ENCODE measurements around the gene TMEM217.
"Not testable (repeated sequence)": the region's sequence is repeated elsewhere in the genome, so short reads cannot be mapped to it uniquely, and the experiment has no call there.

Gene TMEM217

DNA sequence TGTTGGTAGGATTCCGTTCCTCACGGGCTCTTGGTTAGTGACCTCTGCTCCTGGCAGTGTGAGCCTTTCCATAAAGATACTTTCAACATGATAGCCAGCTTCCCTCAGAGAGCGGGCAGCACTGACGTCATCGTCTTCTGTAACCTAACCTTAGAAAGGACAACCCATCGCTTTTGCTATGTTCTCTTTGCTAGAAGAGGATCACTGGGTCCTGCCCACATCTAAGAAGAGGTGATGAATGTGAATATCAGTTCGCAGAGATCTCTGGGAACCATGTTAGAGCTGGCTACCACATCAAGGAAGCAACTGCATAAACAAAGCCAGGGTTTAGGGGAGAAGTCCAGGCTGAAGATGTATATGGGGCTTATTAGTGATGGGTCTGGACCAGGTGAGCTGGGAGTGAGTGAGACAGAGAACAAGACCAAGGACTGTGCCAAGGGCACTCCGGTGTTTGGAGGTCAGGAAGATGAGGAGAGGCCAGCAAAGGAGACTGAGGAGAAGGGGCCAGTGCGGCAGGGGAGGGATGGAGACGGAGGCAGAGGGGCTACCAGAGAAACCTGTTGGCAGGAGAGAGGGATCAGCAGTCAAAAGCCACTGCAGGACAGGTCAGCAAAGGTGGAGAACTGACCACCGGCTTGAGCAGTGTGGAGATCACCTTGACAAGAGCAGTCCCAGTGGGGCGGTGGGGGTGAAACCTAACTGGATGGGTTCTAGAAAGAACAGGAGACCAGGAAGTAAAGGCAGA, 48.3 kb downstream of the TMEM217 start:
- DNase-seq, result no peak

DNA sequence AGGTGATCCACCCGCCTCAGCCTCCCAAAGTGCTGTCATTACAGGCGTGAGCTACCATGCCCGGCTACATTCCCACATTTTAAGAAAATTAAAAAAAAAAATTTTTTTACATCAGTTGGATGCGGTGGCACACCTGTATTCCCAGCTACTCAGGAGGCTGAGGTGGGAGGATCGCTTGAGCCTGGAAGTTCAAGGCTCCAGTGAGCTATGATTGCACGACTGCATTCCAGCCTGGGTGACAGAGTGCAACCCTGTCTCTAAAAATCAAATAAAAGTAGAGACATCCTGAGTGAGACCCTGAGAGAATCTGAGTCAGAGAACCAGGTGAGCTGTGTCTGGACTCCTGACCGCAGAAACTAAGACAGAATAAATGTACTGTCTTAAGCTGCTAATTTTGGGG, 49.2 kb downstream of the TMEM217 start:
- no peak for DNase-seq

DNA sequence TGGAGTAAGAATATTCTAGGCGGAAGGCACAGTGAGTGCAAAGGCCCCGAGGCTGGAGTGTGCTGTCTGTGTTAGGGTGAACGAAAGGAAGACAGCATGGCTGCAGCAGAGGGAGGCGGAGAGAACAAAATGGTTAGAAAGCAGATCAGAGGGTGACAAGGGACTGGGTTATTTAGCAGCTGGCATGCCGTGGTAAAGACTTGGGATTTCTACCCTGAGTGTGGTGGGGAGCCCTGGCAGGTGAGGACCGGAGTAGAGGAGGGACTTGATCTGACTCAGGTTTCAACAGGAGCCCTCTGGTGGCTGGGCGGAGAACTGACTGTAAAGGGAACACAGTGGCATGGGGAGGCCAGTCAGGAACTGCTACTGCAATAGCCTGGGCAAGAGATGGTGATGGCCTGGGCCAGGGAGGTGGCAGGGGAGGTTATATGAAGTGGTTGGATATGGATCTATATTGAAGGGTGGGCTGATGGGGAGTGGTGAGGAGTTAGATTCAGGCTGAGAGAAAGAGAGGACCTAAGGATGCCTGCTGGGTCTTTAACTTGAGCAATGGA, 50.0 kb downstream of the TMEM217 start:
- DNase-seq, result peak; percentile 19

DNA sequence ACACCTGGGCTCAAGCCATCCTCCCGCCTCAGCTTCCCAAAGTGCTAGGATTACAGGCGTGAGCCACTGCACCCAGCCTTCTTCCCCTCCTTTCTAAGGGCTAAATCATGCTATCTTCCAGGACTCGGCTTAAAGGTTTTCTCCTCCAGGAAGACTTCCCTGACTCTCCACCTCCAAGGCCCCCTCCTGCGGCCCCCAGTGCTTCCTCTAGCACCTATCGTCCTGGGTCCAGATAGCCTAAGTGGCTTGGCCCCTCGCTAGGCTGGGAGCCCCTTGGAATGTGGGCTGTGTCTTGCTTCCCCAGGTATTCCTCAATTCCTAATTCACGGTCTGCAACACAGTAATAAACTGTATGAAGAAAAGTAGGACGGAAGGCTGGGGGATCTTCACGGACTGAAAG, 51.3 kb downstream of the TMEM217 start:
- DNase-seq, result no peak

DNA sequence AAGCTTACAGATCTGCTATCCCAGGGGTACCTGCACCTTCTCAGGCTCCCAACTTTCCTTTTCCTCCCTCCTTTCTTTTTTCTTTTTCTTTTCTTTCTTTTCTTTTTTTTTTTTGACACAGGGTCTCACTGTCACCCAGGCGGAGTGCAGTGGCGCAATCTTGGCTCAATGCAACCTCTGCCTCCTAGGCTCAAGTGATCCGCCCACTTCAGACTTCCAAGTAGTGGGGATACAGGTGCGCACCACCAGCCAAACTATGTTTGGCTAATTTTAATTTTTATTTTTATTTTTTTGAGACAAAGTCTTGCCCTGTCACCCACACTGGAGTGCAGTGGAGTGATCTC, 52.0 kb downstream of the TMEM217 start:
- no peak for DNase-seq

DNA sequence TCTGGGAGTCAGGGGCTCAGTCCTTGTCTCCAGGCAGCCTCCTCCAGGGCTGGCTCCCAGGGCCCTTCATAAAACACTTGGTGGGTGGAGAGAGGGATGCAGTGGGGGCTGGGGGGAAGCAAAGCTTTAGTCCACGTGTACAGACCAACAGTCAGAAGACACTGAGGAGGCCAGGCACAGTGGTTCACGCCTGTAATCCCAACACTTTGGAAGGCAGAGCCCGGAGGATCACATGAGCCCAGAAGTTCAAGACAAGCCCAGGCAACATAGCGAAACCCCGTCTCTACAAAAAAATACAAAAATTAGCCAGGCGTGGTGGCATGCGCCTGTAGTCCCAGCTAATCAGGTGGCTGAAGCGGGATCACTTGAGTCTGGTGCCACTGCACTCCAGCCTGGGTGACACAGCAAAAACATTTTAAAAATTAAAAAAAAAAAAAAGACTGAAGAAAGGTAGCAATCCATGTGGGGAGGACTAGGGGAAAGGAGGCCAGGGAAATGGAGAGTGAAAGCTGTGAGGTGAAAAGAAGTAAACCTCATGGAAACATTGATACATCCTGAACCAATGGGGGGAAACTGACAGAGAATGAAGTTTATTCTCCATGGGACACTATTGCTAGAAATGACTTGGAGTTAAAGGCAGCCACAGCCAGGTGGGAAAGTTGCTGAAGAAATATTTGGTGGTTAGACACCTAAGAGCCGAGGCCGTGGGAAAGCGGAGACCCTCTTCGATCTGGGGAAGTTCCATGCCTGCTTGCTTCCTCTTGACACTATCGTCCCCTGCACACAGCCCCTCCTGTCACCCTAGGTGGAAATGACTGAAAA, 52.6 kb downstream of the TMEM217 start:
- no peak for DNase-seq

DNA sequence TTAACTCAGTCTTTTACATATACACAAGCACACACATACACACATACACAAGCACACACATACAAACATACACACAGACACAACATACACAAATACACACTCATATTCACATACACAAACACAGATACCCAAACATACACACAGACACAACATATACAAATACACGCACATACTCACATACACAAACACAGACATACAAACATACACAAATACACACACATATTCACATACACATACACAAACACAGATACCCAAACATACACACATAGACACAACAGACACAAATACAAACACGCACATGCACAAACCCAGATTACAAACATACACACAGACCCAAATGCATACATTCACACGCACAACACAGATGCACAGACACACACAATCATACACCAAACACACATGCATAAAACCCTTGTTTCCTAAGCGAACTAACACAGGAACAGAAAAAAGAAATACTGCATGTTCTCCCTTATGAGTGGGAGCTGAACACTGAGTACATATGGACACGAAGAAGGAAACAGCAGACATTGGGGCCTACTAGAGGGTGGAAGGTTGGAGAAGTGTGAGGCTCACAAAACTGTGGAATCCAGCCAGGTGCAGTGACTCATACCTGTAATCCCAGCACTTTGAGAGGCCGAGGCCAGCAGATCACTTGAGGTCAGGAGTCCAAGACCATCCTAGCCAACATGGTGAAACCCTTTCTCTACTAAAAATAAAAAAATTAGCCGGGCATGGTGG, 53.8 kb downstream of the TMEM217 start:
- no peak for DNase-seq

DNA sequence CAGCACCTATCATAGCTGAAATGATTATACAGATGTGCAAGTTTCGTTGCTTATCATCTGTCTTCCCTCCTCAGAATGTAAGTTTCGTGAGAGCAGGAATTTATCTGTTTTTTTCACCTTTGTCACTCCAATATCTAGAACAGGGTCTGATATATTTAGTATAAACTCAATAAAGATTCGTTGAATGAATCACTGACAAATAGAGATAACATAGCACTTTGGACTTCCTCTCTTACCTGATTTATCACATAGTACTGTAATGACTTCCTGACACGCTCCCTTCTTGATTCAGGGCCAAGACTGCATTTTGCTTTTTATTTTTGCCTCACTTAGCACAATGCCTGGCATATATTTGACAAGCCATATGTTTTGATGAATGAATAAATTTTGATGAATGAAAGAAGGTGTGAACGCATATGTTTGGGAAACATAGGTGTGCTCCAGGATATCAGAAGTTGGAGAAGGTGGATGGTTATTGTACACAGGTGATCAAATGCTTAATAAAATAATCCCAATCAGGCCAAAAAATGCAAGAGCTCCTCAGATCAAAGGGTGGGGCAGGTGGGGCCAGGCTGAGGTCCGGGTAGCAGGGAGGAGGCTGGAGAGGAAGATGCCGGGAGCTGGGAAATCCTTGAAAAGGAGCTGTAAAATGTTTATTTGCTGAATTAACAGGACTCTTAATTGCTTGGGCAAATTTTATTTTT, 55.0 kb downstream of the TMEM217 start:
- DNase-seq, result no peak

DNA sequence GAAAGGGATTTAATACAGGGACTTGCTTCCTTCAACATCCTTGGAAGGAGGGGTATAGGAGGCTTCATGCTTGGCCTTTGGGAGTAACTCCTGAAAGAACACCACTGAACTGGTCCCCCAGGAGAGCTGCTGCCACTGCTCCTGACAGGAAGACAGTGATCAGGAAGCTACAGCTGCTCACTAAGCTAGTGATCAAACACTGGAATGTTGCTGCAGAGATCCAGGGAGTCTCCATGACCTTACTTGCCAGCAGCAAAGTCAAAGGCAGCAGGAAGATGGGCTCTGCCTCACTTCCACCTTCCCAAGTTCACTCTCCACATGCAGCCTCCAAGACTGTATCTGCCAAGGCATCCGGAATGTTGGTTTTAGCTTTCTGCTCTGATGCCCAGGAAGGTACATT, 56.2 kb downstream of the TMEM217 start:
- DNase-seq, result no peak

DNA sequence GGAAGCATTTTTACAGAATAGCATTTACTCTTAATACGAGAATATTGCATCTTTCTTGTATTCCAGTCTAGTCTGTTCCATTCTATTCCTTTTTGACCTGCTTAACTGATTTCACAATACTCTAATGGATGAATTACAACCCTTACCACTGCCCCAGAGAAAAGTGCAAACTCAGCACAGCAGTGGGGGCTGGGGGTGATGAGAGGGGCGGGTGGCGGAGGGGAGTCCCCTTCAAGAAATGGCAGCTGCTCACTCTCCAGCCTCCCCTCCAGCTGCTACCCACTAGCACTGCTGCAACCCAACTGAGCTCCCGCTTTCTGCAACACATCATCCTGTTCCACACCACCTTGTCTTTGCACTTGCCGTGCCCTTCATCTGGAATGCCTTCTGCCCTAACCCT, 57.9 kb downstream of the TMEM217 start:
- DNase-seq, result no peak

DNA sequence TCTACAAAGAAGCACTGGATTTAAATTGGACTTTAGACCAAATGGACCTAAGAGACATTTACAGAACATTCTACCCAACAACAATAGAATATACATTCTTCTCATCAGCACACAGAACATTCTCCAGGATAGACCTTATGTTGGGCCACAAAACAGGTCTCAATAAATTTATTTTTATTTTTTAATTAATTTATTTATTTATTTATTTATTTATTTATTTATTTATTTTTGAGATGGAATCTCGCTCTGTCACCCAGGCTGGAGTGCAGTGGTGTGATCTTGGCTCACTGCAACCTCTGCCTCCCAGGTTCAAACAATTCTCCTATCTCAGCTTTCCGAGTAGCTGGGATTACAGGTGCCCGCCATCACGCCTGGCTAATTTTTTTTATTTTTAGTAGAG, 61.5 kb downstream of the TMEM217 start:
- DNase-seq, result not testable (repeated sequence)

DNA sequence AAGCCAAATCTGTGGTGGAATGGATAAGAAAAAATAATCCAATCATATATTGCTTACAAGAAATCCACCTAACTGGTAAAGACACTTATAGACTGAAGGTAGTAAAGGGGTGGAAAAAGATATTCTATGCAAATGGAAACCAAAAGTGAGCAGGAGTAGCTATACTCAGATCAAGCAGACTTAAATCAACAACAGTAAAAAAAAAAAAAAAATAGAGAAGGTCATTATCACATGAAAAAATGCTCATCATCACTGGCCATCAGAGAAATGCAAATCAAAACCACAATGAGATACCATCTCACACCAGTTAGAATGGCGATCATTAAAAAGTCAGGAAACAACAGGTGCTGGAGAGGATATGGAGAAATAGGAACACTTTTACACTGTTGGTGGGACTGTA, 63.1 kb downstream of the TMEM217 start:
- DNase-seq, result not testable (repeated sequence)

DNA sequence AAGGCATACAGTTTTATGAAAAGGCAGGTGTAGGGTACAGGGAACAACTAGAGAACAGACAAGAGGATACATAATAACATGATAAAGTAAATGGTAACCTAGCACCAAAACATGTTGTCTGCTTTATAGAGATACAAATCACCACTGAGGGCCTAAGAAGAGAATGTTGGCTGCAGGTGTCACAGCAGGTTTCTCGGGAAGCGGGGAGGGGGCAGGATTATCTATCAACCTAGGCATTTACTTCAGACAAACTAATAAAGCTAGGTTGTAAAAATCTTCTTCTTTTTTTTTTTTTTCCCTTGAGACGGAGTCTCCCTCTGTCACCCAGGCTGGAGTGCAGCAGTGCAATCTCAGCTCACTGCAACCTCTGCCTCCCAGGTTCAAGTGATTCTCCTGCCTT, 65.3 kb downstream of the TMEM217 start:
- DNase-seq, result no peak

DNA sequence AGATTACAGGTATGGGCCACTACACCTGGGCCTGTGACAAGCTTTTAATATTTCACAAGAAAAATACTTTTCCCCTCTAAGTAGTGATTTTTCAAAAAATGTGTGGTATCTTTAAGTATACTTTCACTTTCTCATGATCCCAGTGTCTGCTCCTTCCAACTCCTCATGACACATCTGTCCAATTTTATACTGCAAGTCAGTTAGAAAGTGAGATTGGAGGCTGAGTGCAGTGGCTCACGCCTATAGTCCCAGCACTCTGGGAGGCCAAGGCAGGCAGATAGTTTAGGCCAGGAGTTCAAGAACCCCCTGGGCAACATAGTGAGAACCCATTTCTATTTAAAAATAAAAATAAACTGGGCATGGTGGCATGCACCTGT, 67.8 kb downstream of the TMEM217 start:
- DNase-seq, result no peak

DNA sequence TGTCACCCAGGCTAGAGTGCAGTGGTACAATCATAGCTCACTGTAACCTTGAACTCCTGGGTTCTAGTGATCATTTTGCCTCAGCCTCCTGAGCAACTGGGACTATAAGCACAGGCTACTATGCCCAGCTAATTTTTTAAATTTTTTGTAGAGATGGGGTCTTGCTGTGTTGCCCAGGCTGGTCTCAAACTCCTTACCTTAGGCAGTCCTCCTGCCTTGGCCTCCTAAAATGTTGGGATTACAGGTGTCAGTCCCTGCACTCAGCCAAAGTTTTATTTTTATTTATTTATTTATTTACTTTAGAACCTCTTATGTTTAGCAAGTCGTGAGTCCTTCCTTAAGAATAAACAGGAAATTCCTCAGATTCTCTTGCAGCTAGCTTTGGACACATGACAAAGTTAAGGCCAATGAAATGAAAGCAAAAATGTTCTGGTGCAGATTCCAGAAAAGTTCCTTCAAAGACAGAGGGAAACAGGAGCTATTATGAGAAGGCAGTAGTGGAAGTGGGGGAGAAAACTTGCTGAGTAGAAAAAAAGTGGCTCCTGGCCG, 68.9 kb downstream of the TMEM217 start:
- no peak for DNase-seq

DNA sequence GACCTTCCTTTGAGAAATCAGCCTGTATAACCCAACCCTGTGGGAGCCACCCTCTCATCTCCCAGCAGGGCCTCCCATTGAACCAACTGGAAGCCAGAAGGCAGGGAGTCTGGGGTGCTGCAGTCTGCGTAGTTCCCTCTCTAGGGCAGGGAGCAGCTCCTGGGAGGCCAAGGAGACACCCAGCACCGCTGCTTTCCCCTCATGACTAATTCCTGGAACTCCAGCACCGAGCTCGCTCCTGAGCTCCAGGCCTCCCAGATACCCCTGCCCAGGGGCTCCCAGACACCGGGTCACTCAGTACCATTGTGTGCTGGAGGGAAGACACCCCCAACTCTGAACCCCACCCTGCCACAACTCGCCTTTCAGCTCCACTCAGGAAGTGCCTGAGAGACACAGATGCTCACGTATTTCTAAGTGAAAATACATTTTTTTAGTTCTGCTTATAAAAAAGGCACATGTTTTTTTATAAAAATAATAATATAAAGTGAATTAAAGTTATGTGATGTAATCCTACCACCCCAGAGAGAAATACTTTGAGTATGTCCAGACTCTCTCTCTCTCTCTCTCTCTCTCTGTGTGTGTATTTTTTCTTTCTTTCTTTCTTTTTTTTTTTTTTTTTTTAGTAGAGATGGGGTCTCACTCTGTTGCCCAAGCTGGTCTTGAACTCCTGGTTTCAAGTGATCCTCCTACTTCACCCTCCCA, 70.5 kb downstream of the TMEM217 start:
- DNase-seq, result no peak

DNA sequence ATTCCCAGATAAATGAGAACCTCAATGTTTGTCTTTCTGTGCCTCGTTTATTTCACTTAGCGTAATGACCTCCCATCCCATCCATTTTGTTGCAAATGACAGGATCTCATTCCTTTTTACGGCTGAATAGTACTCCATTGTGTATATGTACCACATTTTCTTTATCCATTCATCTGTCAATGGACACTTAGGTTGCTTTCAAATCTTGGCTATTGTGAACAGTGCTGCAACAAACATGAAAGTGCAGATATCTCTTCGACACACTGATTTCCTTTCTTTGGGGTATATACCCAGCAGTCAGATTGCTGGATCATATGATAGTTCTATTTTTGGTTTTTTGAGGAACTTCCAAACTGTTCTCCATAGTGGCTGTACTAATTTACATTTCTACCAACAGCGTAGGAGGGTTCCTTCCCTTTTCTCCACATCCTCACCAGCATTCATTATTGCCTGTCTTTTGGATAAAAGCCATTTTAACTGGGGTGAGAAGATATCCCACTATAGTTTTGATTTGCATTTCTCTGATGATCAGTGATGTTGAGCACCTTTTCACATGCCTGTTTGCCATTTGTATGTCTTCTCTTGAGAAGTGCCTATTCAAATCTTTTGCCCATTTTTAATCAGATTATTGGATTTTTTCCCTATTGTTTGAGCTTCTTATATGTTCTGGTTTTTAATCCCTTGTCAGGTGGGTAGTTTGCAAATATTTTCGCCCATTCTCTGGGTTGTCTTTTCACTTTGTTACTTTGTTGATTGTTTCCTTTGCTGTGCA, 71.8 kb downstream of the TMEM217 start:
- DNase-seq, result not testable (repeated sequence)

DNA sequence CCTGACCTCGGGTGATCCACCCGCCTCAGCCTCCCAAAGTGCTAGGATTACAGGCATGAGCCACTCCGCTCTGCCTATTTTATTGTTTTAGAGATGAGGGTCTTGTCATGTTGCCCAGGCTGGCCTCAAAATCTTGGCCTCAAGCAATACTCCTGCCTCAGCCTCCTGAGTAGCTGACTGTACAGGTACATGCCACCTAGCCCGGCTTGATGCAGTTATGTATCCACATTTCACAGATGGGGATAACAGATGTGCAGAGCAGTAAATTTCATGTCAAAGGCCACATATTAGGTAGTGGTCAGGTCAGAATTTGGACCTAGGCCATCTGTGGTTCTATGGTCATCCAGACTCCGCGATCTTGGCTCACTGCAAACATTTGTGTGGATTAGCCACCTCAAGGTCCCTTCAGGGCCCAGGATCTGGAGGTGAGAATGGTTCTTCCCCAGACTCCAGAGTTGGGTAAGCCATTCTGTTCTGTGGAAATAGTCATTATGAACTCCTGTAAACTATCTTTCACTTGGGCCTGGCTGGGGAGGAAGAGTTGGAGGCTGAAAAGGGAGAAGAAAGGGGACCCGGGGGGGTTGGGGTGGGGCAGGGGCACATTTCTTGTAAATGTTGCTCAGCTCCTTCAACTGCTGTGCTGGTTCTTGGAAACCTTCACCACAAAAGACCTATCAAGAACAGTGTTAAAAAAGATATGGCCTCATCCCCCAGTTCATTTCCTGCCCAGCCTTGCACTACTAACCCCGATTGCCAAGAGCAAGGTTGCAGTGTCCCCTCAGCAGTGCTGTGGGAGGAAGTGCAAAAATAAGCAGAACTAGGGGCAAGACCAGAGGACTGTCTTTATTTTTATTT, 75.0 kb downstream of the TMEM217 start:
- DNase-seq, result no peak

DNA sequence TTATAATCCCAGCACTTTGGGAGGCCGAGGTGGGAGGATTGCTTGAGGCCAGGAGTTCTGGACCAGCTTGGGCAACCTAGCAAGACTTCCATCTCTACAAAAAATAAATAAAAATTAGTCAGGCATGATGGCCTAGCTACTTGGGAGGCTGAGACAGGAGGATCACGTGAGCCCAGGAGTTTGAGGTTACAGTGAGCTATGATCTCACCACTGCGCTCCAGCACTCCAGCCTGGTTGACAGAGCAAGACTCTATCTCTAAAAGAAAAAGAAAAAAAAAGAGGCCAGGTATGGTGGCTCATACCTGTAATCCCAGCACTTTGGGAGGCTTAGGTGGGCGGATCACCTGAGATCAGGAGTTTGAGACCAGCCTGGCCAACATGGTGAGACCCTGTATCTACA, 77.3 kb downstream of the TMEM217 start:
- not testable (repeated sequence) for DNase-seq

DNA sequence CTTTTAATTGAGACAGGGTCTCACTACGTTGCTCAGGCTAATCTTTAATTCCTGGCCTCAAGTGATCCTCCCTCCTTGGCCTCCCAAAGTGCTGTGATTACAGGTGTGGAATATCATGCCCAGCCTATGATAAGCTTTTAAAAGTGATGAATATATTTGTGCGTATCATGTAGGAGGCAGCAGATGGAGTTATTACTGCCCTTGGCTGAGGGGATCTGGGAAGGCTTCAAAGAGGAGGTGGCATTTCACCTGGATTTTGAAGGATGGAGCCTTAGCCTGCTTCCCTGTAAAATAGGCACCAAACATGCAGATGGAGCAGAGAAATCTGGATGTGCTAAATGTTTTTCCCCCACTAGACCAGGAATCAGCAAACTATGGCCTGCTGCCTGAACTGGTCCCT, 77.9 kb downstream of the TMEM217 start:
- DNase-seq, result no peak
